ENCODE measurements around the gene TMED3.

Gene TMED3

GRCh38 chr15:79296583-79296982 is 14.3 kb upstream of the TMED3 start:
- Histone ChIP-seq H3K27me3 (ENCODE audit: control insufficient read depth, insufficient read depth, low read length) (peaks cover 14% of the 10 kb centered on the region), H3K9me3 (ENCODE audit: control insufficient read depth, insufficient read depth, low read length) (no peaks in the 10 kb centered on the region), H3K27ac (ENCODE audit: low read depth, low read length) (no peak overlapping the region), H3K4me1 (ENCODE audit: control insufficient read depth, insufficient read depth, low read length) (no peaks in the 10 kb centered on the region), H3K9ac (ENCODE audit: low read depth, low read length) (no peak overlapping the region), H3K4me3 (ENCODE audit: low read depth, low read length) (no peak overlapping the region), H3K36me3 (ENCODE audit: control insufficient read depth, insufficient read depth, low read length) (no peaks in the 10 kb centered on the region)

DNA sequence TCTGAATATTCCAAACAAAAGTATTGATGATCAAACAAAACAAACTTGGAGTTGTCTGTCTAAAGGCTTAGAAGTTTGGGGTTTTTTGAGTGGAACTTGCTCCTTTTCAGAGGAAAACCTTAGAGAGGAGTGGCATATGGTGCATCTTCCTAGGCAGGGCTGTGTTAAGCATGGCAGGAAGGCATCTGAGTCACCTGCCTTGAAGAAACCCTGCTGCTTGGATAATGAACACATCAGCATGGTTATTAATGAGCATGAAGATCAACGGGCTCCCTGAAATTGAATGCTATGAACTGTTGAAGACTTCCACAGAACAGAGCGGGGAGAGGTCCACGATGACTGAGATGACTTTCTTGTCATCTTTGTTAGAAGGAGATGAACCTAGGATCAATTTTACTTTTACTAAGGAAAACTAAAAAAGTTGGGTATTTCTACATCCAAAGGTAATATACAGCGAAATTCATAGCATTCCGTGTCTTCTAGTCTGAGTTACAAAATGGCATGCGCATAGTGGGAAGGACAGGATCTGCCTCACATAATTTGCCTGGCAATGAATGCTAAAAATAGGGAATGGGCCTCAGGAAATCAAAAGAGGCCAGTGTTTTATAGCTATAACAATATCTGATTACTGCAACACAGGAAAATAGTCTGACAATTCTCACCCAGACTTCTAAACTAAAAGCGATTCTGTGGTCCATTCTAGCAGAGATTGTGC is 11.6 kb upstream of the TMED3 start:
- Histone ChIP-seq H3K4me3 (ENCODE audit: low read depth, low read length) (no peak overlapping the region), H3K9me3 (ENCODE audit: control insufficient read depth, insufficient read depth, low read length) (no peaks in the 10 kb centered on the region), H3K36me3 (ENCODE audit: control insufficient read depth, insufficient read depth, low read length) (no peaks in the 10 kb centered on the region), H3K27me3 (ENCODE audit: control insufficient read depth, insufficient read depth, low read length) (peaks cover 16% of the 10 kb centered on the region), H3K27ac (ENCODE audit: low read depth, low read length) (no peak overlapping the region), H3K4me1 (ENCODE audit: control insufficient read depth, insufficient read depth, low read length) (no peaks in the 10 kb centered on the region), H3K9ac (ENCODE audit: low read depth, low read length) (no peak overlapping the region)

DNA sequence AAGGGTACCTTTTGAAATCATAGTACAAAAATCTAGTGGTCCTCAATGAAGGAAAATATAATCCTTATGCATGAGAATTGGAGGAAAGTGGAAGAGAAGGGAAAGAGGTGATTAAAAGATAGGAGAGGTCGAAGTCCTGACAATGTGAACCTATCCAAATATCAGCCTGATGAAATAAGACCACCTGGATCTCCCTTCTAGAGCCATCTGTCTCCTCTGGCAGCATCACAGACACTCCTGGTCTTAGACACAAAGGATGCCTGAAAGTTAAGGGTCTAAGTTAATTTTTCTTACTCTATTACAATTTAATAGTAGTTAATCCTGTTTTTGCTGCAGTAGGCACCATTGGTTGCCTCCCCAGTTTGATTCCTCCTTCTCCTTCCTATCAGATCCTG is 11.1 kb upstream of the TMED3 start:
- H3K9ac ChIP-seq (ENCODE audit: low read depth, low read length) = no peak overlapping the region
- no peak overlapping the region for H3K4me3 ChIP-seq (ENCODE audit: low read depth, low read length)
- no peaks in the 10 kb centered on the region for H3K36me3 ChIP-seq (ENCODE audit: control insufficient read depth, insufficient read depth, low read length)
- H3K27ac ChIP-seq (ENCODE audit: low read depth, low read length) = no peak overlapping the region
- H3K4me1 ChIP-seq (ENCODE audit: control insufficient read depth, insufficient read depth, low read length) = no peaks in the 10 kb centered on the region
- H3K27me3 ChIP-seq (ENCODE audit: control insufficient read depth, insufficient read depth, low read length) = peaks cover 19% of the 10 kb centered on the region
- no peaks in the 10 kb centered on the region for H3K9me3 ChIP-seq (ENCODE audit: control insufficient read depth, insufficient read depth, low read length)

DNA sequence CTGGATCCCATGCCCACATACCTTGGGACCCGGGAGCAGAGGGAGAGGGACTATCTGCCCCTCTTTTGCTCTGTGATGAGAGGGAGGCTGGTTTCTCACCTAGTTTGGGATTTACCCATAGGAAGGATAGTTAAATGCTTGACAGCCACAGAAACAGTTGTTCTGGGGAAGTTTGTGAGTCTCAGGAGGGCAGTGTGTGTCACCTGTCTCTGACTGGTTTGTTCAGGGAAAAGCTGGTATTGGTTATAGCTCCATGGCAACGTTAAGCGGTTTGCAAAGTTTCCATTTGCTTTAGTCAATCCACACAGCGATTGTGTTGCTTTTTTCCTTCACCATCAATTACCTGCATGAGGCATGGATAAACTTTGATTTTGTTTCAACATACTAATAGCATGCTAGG is 3.7 kb upstream of the TMED3 start:
- no peak overlapping the region for H3K4me3 ChIP-seq (ENCODE audit: low read depth, low read length)
- no peak overlapping the region for H3K9ac ChIP-seq (ENCODE audit: low read depth, low read length)
- no peaks in the 10 kb centered on the region for H3K9me3 ChIP-seq (ENCODE audit: control insufficient read depth, insufficient read depth, low read length)
- H3K4me1 ChIP-seq (ENCODE audit: control insufficient read depth, insufficient read depth, low read length) = peaks cover 6% of the 10 kb centered on the region
- peaks cover 44% of the 10 kb centered on the region for H3K27me3 ChIP-seq (ENCODE audit: control insufficient read depth, insufficient read depth, low read length)
- H3K36me3 ChIP-seq (ENCODE audit: control insufficient read depth, insufficient read depth, low read length) = no peaks in the 10 kb centered on the region
- H3K27ac ChIP-seq (ENCODE audit: low read depth, low read length) = no peak overlapping the region

DNA sequence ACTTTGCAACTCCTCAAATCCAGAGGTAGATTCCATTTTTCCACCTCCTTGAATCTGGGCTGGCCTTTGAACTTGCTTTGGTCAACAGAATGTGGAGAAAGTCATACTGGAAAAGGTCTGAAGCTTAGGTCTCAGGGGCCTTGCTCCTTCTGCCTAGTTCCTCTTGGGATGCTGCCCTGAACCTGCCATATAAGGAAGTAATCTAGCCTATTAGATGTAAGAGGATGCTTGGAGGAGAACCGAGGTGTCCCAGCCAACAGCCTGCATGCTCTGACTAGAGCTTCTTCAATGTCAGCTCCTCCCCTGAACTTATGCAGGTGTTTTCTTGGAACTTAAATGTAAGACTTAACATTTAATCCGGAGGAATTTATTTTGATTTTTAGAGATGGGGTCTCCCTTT is 2.0 kb upstream of the TMED3 start:
- Histone ChIP-seq H3K4me1 (ENCODE audit: control insufficient read depth, insufficient read depth, low read length) (peaks cover 9% of the 10 kb centered on the region), H3K27ac (ENCODE audit: low read depth, low read length) (no peak overlapping the region), H3K9ac (ENCODE audit: low read depth, low read length) (no peak overlapping the region), H3K27me3 (ENCODE audit: control insufficient read depth, insufficient read depth, low read length) (peaks cover 44% of the 10 kb centered on the region), H3K9me3 (ENCODE audit: control insufficient read depth, insufficient read depth, low read length) (no peaks in the 10 kb centered on the region), H3K4me3 (ENCODE audit: low read depth, low read length) (no peak overlapping the region), H3K36me3 (ENCODE audit: control insufficient read depth, insufficient read depth, low read length) (peaks cover 8% of the 10 kb centered on the region)

- Histone ChIP-seq H3K9ac (ENCODE audit: low read depth, low read length) (no peak overlapping the region), H3K4me3 (ENCODE audit: low read depth, low read length) (peak overlapping the region; percentile 76), H3K9me3 (ENCODE audit: control insufficient read depth, insufficient read depth, low read length) (no peaks in the 10 kb centered on the region), H3K27me3 (ENCODE audit: control insufficient read depth, insufficient read depth, low read length) (peaks cover 35% of the 10 kb centered on the region), H3K4me1 (ENCODE audit: control insufficient read depth, insufficient read depth, low read length) (peaks cover 9% of the 10 kb centered on the region), H3K27ac (ENCODE audit: low read depth, low read length) (no peak overlapping the region), H3K36me3 (ENCODE audit: control insufficient read depth, insufficient read depth, low read length) (peaks cover 25% of the 10 kb centered on the region)
Measured at GRCh38 chr15:79310612-79310984, 314 bp upstream of the TMED3 start.

DNA sequence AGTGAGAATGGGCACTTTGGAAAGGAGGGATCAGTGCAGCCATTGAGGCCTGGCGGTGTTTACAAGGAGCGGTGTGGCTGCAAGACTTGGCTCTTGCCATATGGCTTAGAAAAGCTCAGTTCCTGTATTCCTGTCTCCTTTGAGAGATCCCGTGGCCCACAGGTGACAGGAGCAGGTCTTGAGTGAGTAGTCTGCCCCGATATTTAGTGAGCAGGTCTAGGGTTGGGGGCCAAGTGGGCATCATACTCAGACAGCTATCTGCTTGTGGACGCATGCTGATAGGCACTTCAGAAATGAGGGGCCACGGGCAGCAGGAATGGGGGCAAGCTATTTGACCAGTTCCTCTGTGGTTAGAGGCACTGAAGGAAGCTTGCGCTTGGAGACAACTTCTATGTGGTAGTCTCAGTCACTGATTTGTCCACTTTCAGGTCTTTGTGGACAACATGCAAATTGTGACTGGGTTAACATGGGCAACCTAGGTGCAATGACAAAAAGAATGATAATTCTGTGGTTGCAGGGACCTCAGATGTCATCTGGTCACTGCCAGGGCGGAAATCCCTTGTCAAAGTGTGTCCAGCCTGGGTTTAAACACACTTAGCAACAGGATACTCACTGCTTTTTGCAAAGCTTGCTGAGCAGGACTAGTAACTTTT is 1.1 kb downstream of the TMED3 start:
- H3K27ac ChIP-seq (ENCODE audit: low read depth, low read length) = no peak overlapping the region
- H3K9me3 ChIP-seq (ENCODE audit: control insufficient read depth, insufficient read depth, low read length) = no peaks in the 10 kb centered on the region
- H3K9ac ChIP-seq (ENCODE audit: low read depth, low read length) = peak overlapping the region; percentile 82

DNA sequence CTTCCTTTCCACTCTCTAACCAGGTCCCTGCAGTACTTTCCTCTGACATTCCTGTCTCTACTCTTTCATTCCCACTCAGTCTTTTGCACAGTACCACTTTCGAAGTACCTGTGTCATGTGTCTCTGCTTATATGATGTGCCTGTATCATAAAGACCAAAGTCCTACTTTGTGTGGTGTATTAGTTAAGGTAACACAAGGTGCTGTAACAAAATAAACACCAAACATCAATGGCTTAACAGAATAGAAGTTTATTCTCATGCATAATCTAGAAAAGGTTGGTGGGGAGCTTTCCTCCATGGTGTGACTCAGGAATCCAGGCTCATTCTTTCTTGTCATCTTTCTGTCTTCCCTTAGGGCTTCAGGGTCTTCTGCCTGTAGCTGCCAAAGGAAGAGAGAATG is 3.3 kb downstream of the TMED3 start:
- Histone ChIP-seq H3K9ac (ENCODE audit: low read depth, low read length) (no peak overlapping the region), H3K27ac (ENCODE audit: low read depth, low read length) (no peak overlapping the region), H3K4me1 (ENCODE audit: control insufficient read depth, insufficient read depth, low read length) (peaks cover 9% of the 10 kb centered on the region), H3K9me3 (ENCODE audit: control insufficient read depth, insufficient read depth, low read length) (no peaks in the 10 kb centered on the region), H3K4me3 (ENCODE audit: low read depth, low read length) (no peak overlapping the region), H3K27me3 (ENCODE audit: control insufficient read depth, insufficient read depth, low read length) (peaks cover 13% of the 10 kb centered on the region), H3K36me3 (ENCODE audit: control insufficient read depth, insufficient read depth, low read length) (peaks cover 61% of the 10 kb centered on the region)

More for the DNA sequence above, 1.1 kb downstream of the TMED3 start:
- peak overlapping the region; percentile 76 for H3K4me3 ChIP-seq (ENCODE audit: low read depth, low read length)
- peaks cover 29% of the 10 kb centered on the region for H3K27me3 ChIP-seq (ENCODE audit: control insufficient read depth, insufficient read depth, low read length)
- peaks cover 40% of the 10 kb centered on the region for H3K36me3 ChIP-seq (ENCODE audit: control insufficient read depth, insufficient read depth, low read length)
- H3K4me1 ChIP-seq (ENCODE audit: control insufficient read depth, insufficient read depth, low read length) = peaks cover 9% of the 10 kb centered on the region

DNA sequence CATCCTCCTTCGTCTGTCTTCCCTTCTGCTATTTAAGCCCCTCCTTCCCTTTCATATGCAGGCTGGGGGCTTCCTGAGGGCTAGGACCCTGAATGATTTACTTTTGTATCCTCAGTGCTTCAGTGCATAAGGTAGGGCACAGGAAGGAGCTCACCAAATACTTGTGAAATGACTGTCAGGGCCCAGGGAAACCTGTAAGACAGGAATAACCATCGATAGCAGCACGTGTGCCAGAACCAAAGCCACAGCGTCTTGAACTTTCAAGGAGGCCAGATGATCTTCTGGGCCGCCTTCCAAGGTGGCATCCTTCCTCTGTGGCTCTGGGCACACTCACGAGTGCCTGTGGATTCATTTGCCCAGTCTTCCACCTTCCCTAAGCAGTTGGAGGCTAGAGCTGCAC is 3.9 kb downstream of the TMED3 start:
- Histone ChIP-seq H3K36me3 (ENCODE audit: control insufficient read depth, insufficient read depth, low read length) (peaks cover 66% of the 10 kb centered on the region), H3K4me3 (ENCODE audit: low read depth, low read length) (no peak overlapping the region), H3K4me1 (ENCODE audit: control insufficient read depth, insufficient read depth, low read length) (peaks cover 9% of the 10 kb centered on the region), H3K9me3 (ENCODE audit: control insufficient read depth, insufficient read depth, low read length) (no peaks in the 10 kb centered on the region; the same call in 1 of the 2 replicates), H3K27ac (ENCODE audit: low read depth, low read length) (no peak overlapping the region), H3K27me3 (ENCODE audit: control insufficient read depth, insufficient read depth, low read length) (peaks cover 7% of the 10 kb centered on the region), H3K9ac (ENCODE audit: low read depth, low read length) (no peak overlapping the region)

- Histone ChIP-seq H3K9ac (ENCODE audit: low read depth, low read length) (no peak overlapping the region), H3K4me1 (ENCODE audit: control insufficient read depth, insufficient read depth, low read length) (peaks cover 9% of the 10 kb centered on the region), H3K27me3 (ENCODE audit: control insufficient read depth, insufficient read depth, low read length) (no peaks in the 10 kb centered on the region), H3K27ac (ENCODE audit: low read depth, low read length) (no peak overlapping the region), H3K9me3 (ENCODE audit: control insufficient read depth, insufficient read depth, low read length) (no peaks in the 10 kb centered on the region; the same call in 1 of the 2 replicates), H3K4me3 (ENCODE audit: low read depth, low read length) (no peak overlapping the region), H3K36me3 (ENCODE audit: control insufficient read depth, insufficient read depth, low read length) (peaks cover 72% of the 10 kb centered on the region)
Measured at GRCh38 chr15:79315623-79316328, 4.9 kb downstream of the TMED3 start.

- H3K4me3 ChIP-seq (ENCODE audit: low read depth, low read length) = no peak overlapping the region
- H3K36me3 ChIP-seq (ENCODE audit: control insufficient read depth, insufficient read depth, low read length) = peaks cover 83% of the 10 kb centered on the region
- no peaks in the 10 kb centered on the region for H3K27me3 ChIP-seq (ENCODE audit: control insufficient read depth, insufficient read depth, low read length)
- H3K9me3 ChIP-seq (ENCODE audit: control insufficient read depth, insufficient read depth, low read length) = no peaks in the 10 kb centered on the region; the same call in 1 of the 2 replicates
- H3K4me1 ChIP-seq (ENCODE audit: control insufficient read depth, insufficient read depth, low read length) = peaks cover 7% of the 10 kb centered on the region
- no peak overlapping the region for H3K9ac ChIP-seq (ENCODE audit: low read depth, low read length)
- H3K27ac ChIP-seq (ENCODE audit: low read depth, low read length) = no peak overlapping the region
Measured at GRCh38 chr15:79316864-79317263, 6.0 kb downstream of the TMED3 start.

Measured in HUES48 (cell line).